BLaER1 treated with 17β-estradiol and CSF1 and Interleukin-3, amounts not matched to agents 10 nM and 100 nM (cell line): ENCODE measurements around the gene TTC24.
"Not testable (repeated sequence)": the region's sequence is repeated elsewhere in the genome, so short reads cannot be mapped to it uniquely, and the experiment has no call there.

Source experiments
- H3K27ac ChIP-seq, 11 experiments: shearing (Covaris generic); formaldehyde crosslinking; 2 replicates each; pipeline ENCODE4 v1.8.1; 2022
- H3K27me3 ChIP-seq, 11 experiments: shearing (Covaris generic); formaldehyde crosslinking; 2 replicates each; pipeline ENCODE4 v1.8.1; 2022
- H3K36me3 ChIP-seq, 11 experiments: shearing (Covaris generic); formaldehyde crosslinking; 2 replicates each; pipeline ENCODE4 v1.8.1; 2022
- H3K4me1 ChIP-seq, 10 experiments: shearing (Covaris generic); formaldehyde crosslinking; 2 replicates each; pipeline ENCODE4 v1.8.1; 2022
- H3K4me2 ChIP-seq, 11 experiments: shearing (Covaris generic); formaldehyde crosslinking; 2 replicates each; pipeline ENCODE4 v1.8.1; 2022
- H3K4me3 ChIP-seq, 10 experiments: shearing (Covaris generic); formaldehyde crosslinking; 2 replicates each; pipeline ENCODE4 v1.8.1; 2022
- H3K9ac ChIP-seq, 11 experiments: shearing (Covaris generic); formaldehyde crosslinking; 2 replicates each; pipeline ENCODE4 v1.8.1; 2022
- H3K9me3 ChIP-seq, 11 experiments: shearing (Covaris generic); formaldehyde crosslinking; replicated peaks in 1 of 11; 2 replicates each; pipeline ENCODE4 v1.8.1; 2022
- H4K20me1 ChIP-seq, 11 experiments: shearing (Covaris generic); formaldehyde crosslinking; 2 replicates each; pipeline ENCODE4 v1.8.1; 2022
- Cebpa-rat ChIP-seq, 11 experiments: shearing (Covaris generic); IDR thresholded peaks; 2 replicates each; pipeline ENCODE4 v1.8.1; 2022

TTC24 gene

GRCh38 chr1:156551066-156551643 is 28.4 kb upstream of the TTC24 start:
- H3K9me3 ChIP-seq = peaks cover 0 to 8% (median 0%) of the 10 kb centered on the region in 11 experiments; a peak in 2 of 22 replicates
- peak overlapping the region in 10 of 11 experiments; percentile 78 to 95 (median 94); a peak in 20 of 22 replicates for H3K27ac ChIP-seq
- peak overlapping the region in 8 of 11 experiments; percentile 66 to 80 (median 78); a peak in 15 of 22 replicates for H3K9ac ChIP-seq
- H3K27me3 ChIP-seq = no peaks in the 10 kb centered on the region
- no peaks in the 10 kb centered on the region for H4K20me1 ChIP-seq
- H3K36me3 ChIP-seq = peaks cover 0 to 87% (median 70%) of the 10 kb centered on the region in 11 experiments; a peak in 18 of 22 replicates
- peak in 2 of 11 experiments; percentile 35 to 42; a peak in 2 of 22 replicates for TF ChIP-seq Cebpa-rat (IDR thresholded peaks at IDR 0.05)
- H3K4me2 ChIP-seq = peak overlapping the region; percentile 65 to 93 (median 79)
- peaks cover 64 to 84% (median 69%) of the 10 kb centered on the region in 10 experiments for H3K4me1 ChIP-seq
- H3K4me3 ChIP-seq = peak overlapping the region in 5 of 10 experiments; percentile 2 to 37 (median 21); a peak in 6 of 20 replicates

- TF ChIP-seq Cebpa-rat (IDR thresholded peaks at IDR 0.05) = peak in 2 of 11 experiments; percentile 17 to 41; a peak in 2 of 22 replicates
- Histone ChIP-seq H3K9me3 (peaks cover 0 to 8% (median 0%) of the 10 kb centered on the region in 11 experiments; a peak in 2 of 22 replicates), H3K36me3 (peaks cover 0 to 85% (median 69%) of the 10 kb centered on the region in 11 experiments; a peak in 18 of 22 replicates), H3K4me2 (peak overlapping the region; percentile 65 to 93 (median 79)), H3K4me3 (peak overlapping the region in 6 of 10 experiments; percentile 2 to 37 (median 15); a peak in 7 of 20 replicates), H3K4me1 (peaks cover 68 to 90% (median 75%) of the 10 kb centered on the region in 10 experiments), H4K20me1 (no peaks in the 10 kb centered on the region), H3K27me3 (no peaks in the 10 kb centered on the region), H3K9ac (peak overlapping the region in 9 of 11 experiments; percentile 36 to 80 (median 77); a peak in 16 of 22 replicates), H3K27ac (peak overlapping the region in 10 of 11 experiments; percentile 78 to 95 (median 94); a peak in 20 of 22 replicates)
Observed at GRCh38 chr1:156551869-156552268, 27.7 kb upstream of the TTC24 start.

GRCh38 chr1:156552518-156552917 is 27.0 kb upstream of the TTC24 start:
- H3K27me3 ChIP-seq = no peaks in the 10 kb centered on the region
- peaks cover 68 to 90% (median 75%) of the 10 kb centered on the region in 10 experiments for H3K4me1 ChIP-seq
- peak overlapping the region in 9 of 11 experiments; percentile 36 to 80 (median 77); a peak in 17 of 22 replicates for H3K9ac ChIP-seq
- peak overlapping the region; percentile 57 to 95 (median 93); a peak in 21 of 22 replicates for H3K27ac ChIP-seq
- peaks cover 0 to 79% (median 62%) of the 10 kb centered on the region in 11 experiments; a peak in 18 of 22 replicates for H3K36me3 ChIP-seq
- peak overlapping the region in 2 of 10 experiments; percentile 10 to 21; a peak in 4 of 20 replicates for H3K4me3 ChIP-seq
- TF ChIP-seq Cebpa-rat (IDR thresholded peaks at IDR 0.05) = no peak
- H4K20me1 ChIP-seq = no peaks in the 10 kb centered on the region
- peak overlapping the region; percentile 65 to 93 (median 79) for H3K4me2 ChIP-seq
- peaks cover 0 to 8% (median 0%) of the 10 kb centered on the region in 11 experiments; a peak in 2 of 22 replicates for H3K9me3 ChIP-seq

GRCh38 chr1:156552937-156553336 is 26.6 kb upstream of the TTC24 start:
- H3K9ac ChIP-seq = peak overlapping the region in 10 of 11 experiments; percentile 6 to 80 (median 78); a peak in 19 of 22 replicates
- peak overlapping the region; percentile 57 to 95 (median 93); a peak in 21 of 22 replicates for H3K27ac ChIP-seq
- H3K9me3 ChIP-seq, H4K20me1 ChIP-seq, H3K27me3 ChIP-seq, H3K4me3 ChIP-seq: not testable (repeated sequence)
- peaks cover 0 to 74% (median 58%) of the 10 kb centered on the region in 11 experiments; a peak in 18 of 22 replicates for H3K36me3 ChIP-seq
- peak overlapping the region; percentile 65 to 93 (median 79) for H3K4me2 ChIP-seq
- peaks cover 68 to 88% (median 75%) of the 10 kb centered on the region in 10 experiments for H3K4me1 ChIP-seq
- peak; percentile 66 to 99 (median 98) for TF ChIP-seq Cebpa-rat (IDR thresholded peaks at IDR 0.05)

DNA sequence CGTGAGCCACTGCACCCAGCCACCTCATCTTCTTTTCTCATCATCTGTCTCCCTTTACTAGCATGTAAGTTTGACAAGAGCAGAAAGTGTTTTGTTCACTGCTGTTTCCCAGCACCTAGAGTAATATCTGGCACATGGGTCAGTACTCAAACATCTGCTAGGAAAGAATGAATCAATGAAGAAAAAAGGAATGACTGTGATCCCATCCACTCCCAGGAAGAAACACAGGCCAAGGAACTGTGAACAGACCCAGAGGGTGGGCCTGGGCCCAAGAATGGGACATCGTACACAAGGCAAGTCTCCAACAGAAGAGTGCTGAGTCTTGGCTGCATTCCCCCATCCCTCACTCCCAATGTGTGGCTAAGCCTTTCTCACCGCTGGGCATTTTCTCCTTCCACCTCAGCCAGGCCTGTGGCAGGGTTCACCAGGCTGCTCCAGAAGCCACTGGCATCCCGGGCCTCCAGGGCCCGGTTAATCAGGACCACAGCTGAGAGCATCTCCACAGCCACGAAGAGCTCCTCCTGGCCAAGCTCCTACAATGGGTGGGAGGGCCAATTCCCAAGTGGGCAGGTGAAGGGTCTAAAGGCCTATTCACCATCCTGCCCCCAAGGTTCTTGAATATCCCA is 25.6 kb upstream of the TTC24 start:
- Histone ChIP-seq H3K4me3 (peak overlapping the region in 3 of 10 experiments; percentile 2 to 27 (median 10); a peak in 2 of 20 replicates), H3K9ac (peak overlapping the region in 10 of 11 experiments; percentile 6 to 80 (median 77); a peak in 18 of 22 replicates), H3K9me3 (peaks cover 0 to 8% (median 0%) of the 10 kb centered on the region in 11 experiments; a peak in 2 of 22 replicates), H4K20me1 (no peaks in the 10 kb centered on the region), H3K27me3 (no peaks in the 10 kb centered on the region), H3K27ac (peak overlapping the region; percentile 57 to 95 (median 93); a peak in 21 of 22 replicates), H3K4me1 (peaks cover 68 to 79% (median 75%) of the 10 kb centered on the region in 10 experiments), H3K4me2 (peak overlapping the region; percentile 65 to 93 (median 79)), H3K36me3 (peaks cover 0 to 64% (median 48%) of the 10 kb centered on the region in 11 experiments; a peak in 18 of 22 replicates)
- TF ChIP-seq Cebpa-rat (IDR thresholded peaks at IDR 0.05) = no peak

DNA sequence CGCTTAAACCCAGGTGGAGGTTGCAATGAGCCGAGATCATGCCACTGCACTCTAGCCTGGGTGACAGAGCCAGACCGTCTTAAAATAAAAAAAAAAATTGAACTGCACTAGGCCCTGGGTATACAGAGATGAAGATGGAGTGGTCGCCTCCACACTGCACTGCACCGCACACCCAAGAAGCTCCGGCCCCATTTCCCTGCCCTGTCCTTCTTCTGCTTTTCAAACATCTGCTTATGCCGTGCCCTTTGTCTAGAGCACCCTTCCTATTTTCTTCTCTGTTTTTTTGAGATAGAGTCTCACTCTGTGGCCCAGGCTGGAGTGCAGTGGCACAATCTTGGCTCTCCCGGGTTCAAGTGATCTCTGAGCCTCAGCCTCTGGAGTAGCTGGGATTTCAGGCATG is 24.6 kb upstream of the TTC24 start:
- no peak for TF ChIP-seq Cebpa-rat (IDR thresholded peaks at IDR 0.05)
- H4K20me1 ChIP-seq = no peaks in the 10 kb centered on the region
- H3K4me3 ChIP-seq = no peak overlapping the region
- H3K9me3 ChIP-seq = peaks cover 0 to 8% (median 0%) of the 10 kb centered on the region in 11 experiments; a peak in 2 of 22 replicates
- no peaks in the 10 kb centered on the region for H3K27me3 ChIP-seq
- H3K4me2 ChIP-seq = peak overlapping the region; percentile 65 to 93 (median 79); a peak in 19 of 22 replicates
- peak overlapping the region in 2 of 11 experiments; percentile 64 to 79; a peak in 2 of 22 replicates for H3K9ac ChIP-seq
- peak overlapping the region in 10 of 11 experiments; percentile 17 to 95 (median 94); a peak in 17 of 22 replicates for H3K27ac ChIP-seq
- peaks cover 72 to 79% (median 78%) of the 10 kb centered on the region in 10 experiments for H3K4me1 ChIP-seq
- peaks cover 0 to 64% (median 50%) of the 10 kb centered on the region in 11 experiments; a peak in 18 of 22 replicates for H3K36me3 ChIP-seq

DNA sequence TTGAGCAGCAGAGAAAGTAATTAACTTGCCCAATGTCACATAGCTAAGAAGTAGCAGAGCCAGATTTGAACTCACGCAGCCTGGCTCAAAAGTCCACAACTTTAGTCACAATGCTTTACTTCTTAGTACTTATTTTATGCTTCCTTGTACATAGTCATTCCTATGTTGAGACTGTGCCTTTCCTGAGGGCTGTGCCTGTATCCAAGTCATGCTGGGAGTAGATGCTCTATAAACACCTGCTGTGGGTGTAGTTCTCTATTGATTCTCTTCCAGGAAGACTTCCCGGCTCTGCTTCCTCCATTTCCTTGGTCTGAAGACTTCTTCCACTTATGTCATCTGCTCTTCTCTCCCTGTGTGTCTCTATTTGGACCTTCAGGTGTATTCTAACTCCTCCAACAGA is 23.8 kb upstream of the TTC24 start:
- peak overlapping the region in 1 of 11 experiments; percentile 16; a peak in 1 of 22 replicates for H3K9ac ChIP-seq
- TF ChIP-seq Cebpa-rat (IDR thresholded peaks at IDR 0.05) = no peak
- H3K9me3 ChIP-seq = peaks cover 0 to 8% (median 0%) of the 10 kb centered on the region in 11 experiments; a peak in 2 of 22 replicates
- H4K20me1 ChIP-seq = no peaks in the 10 kb centered on the region
- H3K4me1 ChIP-seq = peaks cover 67 to 79% (median 72%) of the 10 kb centered on the region in 10 experiments
- peak overlapping the region in 9 of 11 experiments; percentile 17 to 95 (median 94); a peak in 10 of 22 replicates for H3K27ac ChIP-seq
- peak overlapping the region in 10 of 11 experiments; percentile 3 to 87 (median 40); a peak in 9 of 22 replicates for H3K4me2 ChIP-seq
- H3K36me3 ChIP-seq = peaks cover 0 to 64% (median 57%) of the 10 kb centered on the region in 11 experiments; a peak in 18 of 22 replicates
- no peak overlapping the region for H3K4me3 ChIP-seq
- no peaks in the 10 kb centered on the region for H3K27me3 ChIP-seq

- H3K4me3 ChIP-seq = no peak overlapping the region
- no peaks in the 10 kb centered on the region for H4K20me1 ChIP-seq
- no peaks in the 10 kb centered on the region for H3K27me3 ChIP-seq
- peaks cover 0 to 8% (median 0%) of the 10 kb centered on the region in 11 experiments; a peak in 2 of 22 replicates for H3K9me3 ChIP-seq
- H3K4me2 ChIP-seq = peak overlapping the region in 10 of 11 experiments; percentile 3 to 87 (median 24); a peak in 11 of 22 replicates
- peak overlapping the region in 5 of 11 experiments; percentile 4 to 94 (median 93); a peak in 6 of 22 replicates for H3K27ac ChIP-seq
- peaks cover 61 to 78% (median 68%) of the 10 kb centered on the region in 10 experiments for H3K4me1 ChIP-seq
- TF ChIP-seq Cebpa-rat (IDR thresholded peaks at IDR 0.05) = no peak
- peak overlapping the region in 1 of 11 experiments; percentile 16; a peak in 2 of 22 replicates for H3K9ac ChIP-seq
- H3K36me3 ChIP-seq = peaks cover 0 to 64% (median 58%) of the 10 kb centered on the region in 11 experiments; a peak in 18 of 22 replicates
Observed at GRCh38 chr1:156556354-156556753, 23.2 kb upstream of the TTC24 start.
